Adrenal gland (tissue), 5 donors: ENCODE measurements around the gene DNAH9.

Experiments used
- CTCF ChIP-seq, 6 experiments: fragments of 450-650 bp in 4 of 6; fragments of 200-600 bp in 2 of 6; sonication (generic) in 1 of 6; IDR thresholded peaks; 1 replicate in 5 of 6; 2 replicates in 1 of 6; pipeline versions ENCODE4 v1.5.1 to v1.8.0; 2016 to 2021; ENCODE audit warnings: antibody characterized with exemption in 6 of 6, mild to moderate bottlenecking in 2 of 6, moderate library complexity in 1 of 6
- POLR2A ChIP-seq, 2 donors: fragments of 450-650 bp; IDR thresholded peaks; one replicate each; pipeline ENCODE4 v1.6.1; 2017; ENCODE audit warnings: antibody characterized with exemption in 2 of 2, mild to moderate bottlenecking in 2 of 2, moderate library complexity in 1 of 2
- donor health status: DM: no; HTN: no; CAD: no.

- no peak for TF ChIP-seq CTCF (IDR thresholded peaks at IDR 0.05)
- no peak for TF ChIP-seq POLR2A (IDR thresholded peaks at IDR 0.05)
Measured at GRCh38 chr17:11553135-11553534, 45.1 kb upstream of the DNAH9 start.
